Smooth muscle cell of the umbilical artery (primary cell): ENCODE data around the gene PLSCR4. TPM values are rescaled to one million over a fixed set of nuclear protein-coding genes. Genes with fewer than 3 reads are reported as not detected.

Experiments
- total RNA-seq: library from RNA; depleted of rRNA; stranded (reverse); fragments of >200 nt; gene quantifications from 2 replicates; pipeline ENCODE4 v1.2.3, GENCODE V29; 2014

Gene PLSCR4, protein sequence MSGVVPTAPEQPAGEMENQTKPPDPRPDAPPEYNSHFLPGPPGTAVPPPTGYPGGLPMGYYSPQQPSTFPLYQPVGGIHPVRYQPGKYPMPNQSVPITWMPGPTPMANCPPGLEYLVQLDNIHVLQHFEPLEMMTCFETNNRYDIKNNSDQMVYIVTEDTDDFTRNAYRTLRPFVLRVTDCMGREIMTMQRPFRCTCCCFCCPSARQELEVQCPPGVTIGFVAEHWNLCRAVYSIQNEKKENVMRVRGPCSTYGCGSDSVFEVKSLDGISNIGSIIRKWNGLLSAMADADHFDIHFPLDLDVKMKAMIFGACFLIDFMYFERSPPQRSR
- total RNA-seq: 9.3 and 16.0 TPM in 2 replicates

DNA sequence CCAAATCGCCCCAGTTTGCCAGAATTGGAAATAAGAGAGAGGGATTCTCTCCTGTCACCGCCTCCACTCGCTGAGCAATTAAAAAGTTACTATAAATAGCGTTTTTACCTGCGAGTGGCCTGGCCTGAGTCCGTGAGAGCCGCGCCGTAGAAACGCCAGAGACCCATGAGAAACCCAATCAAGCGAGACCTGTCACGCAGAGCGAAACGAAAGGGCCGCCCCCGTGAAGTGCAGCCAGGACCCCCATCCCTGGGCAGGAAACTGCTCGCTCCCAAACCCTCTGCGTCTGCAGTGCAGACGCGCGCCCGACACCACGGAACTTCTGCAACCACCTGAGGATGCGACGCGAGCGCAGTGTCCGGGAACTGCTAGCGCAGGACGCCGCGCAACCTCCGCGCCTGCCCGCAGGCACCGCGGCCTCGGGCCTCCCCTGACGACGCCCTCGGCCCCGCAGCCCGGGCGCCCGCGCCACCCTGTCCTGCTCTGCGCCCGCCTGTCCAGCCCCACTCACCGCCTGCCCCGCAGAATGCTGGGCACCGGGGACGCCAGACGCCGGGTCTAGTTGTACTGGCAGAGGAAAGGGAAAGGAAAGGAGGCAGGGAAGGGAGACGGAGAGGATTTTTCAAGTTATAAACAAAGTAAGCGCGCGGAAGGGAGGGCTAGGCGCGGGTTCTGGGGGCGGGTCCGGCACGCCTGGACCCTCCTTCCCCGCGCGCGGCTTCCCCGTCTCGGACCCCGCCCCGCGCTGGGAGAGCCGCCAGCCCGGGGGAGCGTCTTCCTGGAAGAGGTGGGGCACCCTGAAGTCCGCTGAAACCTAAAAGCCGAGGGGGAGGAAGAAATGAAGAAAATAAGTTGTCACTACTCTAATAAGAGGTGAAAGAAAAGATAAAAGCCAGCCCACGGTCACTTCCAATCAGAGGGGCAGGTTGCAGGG is at the start of gene PLSCR4:
TSS of gene PLSCR4 (minus strand) at position 657 of the 934 bp plus-strand sequence. CDS start 29,034 bp downstream, outside the sequence.

GRCh38 chr3:146160964-146161662 is 89.8 kb downstream of the PLSCR4 start, which contains the start of gene PLOD2:
Gene PLOD2 (minus strand): TSS chr3:146161184. CDS start chr3:146160989, 195 bp downstream.

Other genes with a start within 250 kb of the PLSCR4 start
- 1,423 and 1,580 TPM in 2 replicates for gene PLOD2, start 89.9 kb downstream of the PLSCR4 start, total RNA-seq
- not detected in 2 replicates for gene PLSCR2, start 218.5 kb upstream of the PLSCR4 start, total RNA-seq